M059J (cell line): ENCODE data around the gene HSPB1. TPM values are rescaled to one million over a fixed set of nuclear protein-coding genes. Genes with fewer than 3 reads are reported as not detected.
"Not testable (repeated sequence)": the region's sequence is repeated elsewhere in the genome, so short reads cannot be mapped to it uniquely, and the experiment has no call there.

Source experiments
- DNase-seq: peaks from one replicate; pipeline ENCODE4 v3.0.0-alpha.2; 2012; ENCODE audit warnings: low read depth
- total RNA-seq: library from RNA; depleted of rRNA; stranded (reverse); fragments of >200 nt; shearing (Covaris generic); gene quantifications from 2 replicates; pipeline ENCODE4 v1.2.3, GENCODE V29; 2014

The HSPB1 gene
- total RNA-seq, 1 experiment from 2014 or later, result 204 TPM

GRCh38 chr7:76308874-76309273, 6.4 kb downstream of the HSPB1 start:
- DNase-seq, result not testable (repeated sequence)

- not testable (repeated sequence) for DNase-seq
Measured at GRCh38 chr7:76309341-76310101, 7.0 kb downstream of the HSPB1 start.

- DNase-seq, result peak; percentile 41
Measured at GRCh38 chr7:76310102-76310957, 7.9 kb downstream of the HSPB1 start.

- DNase-seq, result not testable (repeated sequence)
Measured at GRCh38 chr7:76311838-76312237, 9.4 kb downstream of the HSPB1 start.

GRCh38 chr7:76314042-76314721, 11.7 kb downstream of the HSPB1 start:
- peak; percentile 89 for DNase-seq

GRCh38 chr7:76314740-76315139, 12.3 kb downstream of the HSPB1 start:
- not testable (repeated sequence) for DNase-seq

GRCh38 chr7:76315364-76315763, 12.9 kb downstream of the HSPB1 start:
- DNase-seq, result no peak

GRCh38 chr7:76316984-76317781, 14.7 kb downstream of the HSPB1 start:
- DNase-seq, result no peak

GRCh38 chr7:76317782-76318487, 15.5 kb downstream of the HSPB1 start:
- DNase-seq, result peak; percentile 97

GRCh38 chr7:76318488-76319353, 16.2 kb downstream of the HSPB1 start:
- DNase-seq, result peak; percentile 91

- DNase-seq, result no peak
Measured at GRCh38 chr7:76325092-76325491, 22.6 kb downstream of the HSPB1 start.

- DNase-seq, result no peak
Measured at GRCh38 chr7:76325811-76326210, 23.3 kb downstream of the HSPB1 start.

GRCh38 chr7:76326646-76327233, 24.3 kb downstream of the HSPB1 start:
- DNase-seq, result no peak

GRCh38 chr7:76327610-76328009, 25.1 kb downstream of the HSPB1 start:
- no peak for DNase-seq

GRCh38 chr7:76328389-76328788, 25.9 kb downstream of the HSPB1 start:
- no peak for DNase-seq

- DNase-seq, result no peak
Measured at GRCh38 chr7:76329479-76329878, 27.0 kb downstream of the HSPB1 start.

- no peak for DNase-seq
Measured at GRCh38 chr7:76330261-76330660, 27.8 kb downstream of the HSPB1 start.

GRCh38 chr7:76330673-76331072, 28.2 kb downstream of the HSPB1 start:
- DNase-seq, result no peak

- no peak for DNase-seq
Measured at GRCh38 chr7:76332078-76332477, 29.6 kb downstream of the HSPB1 start.
